CD14-positive monocyte (primary cell): Measurements from ENCODE around the gene DENND2C. TPM values are rescaled to one million over a fixed set of nuclear protein-coding genes. Genes with fewer than 3 reads are reported as not detected.

Experiments used
- DNase-seq, 3 donors: peaks; one replicate each; pipeline ENCODE4 v3.0.0-alpha.2; 2011 to 2022
- H2AFZ ChIP-seq: 2 replicates; pipeline ENCODE4 v1.6.0; 2012; ENCODE audit warnings: mild to moderate bottlenecking, low read depth, low read length, inconsistent platforms; ENCODE audit not compliant: insufficient read depth, poor library complexity, severe bottlenecking
- H3K27ac ChIP-seq, 2 donors: 1 replicate in 1 of 2; 2 replicates in 1 of 2; pipeline ENCODE4 v1.5.1; 2012 to 2013; ENCODE audit warnings: low read length in 2 of 2, control low read depth in 1 of 2, inconsistent platforms in 1 of 2, low read depth in 1 of 2, mild to moderate bottlenecking in 1 of 2
- H3K27me3 ChIP-seq, 2 donors: one replicate each; pipeline versions ENCODE4 v1.6.0 to v1.6.1; 2011 to 2013; ENCODE audit warnings: low read length in 2 of 2; ENCODE audit not compliant: control insufficient read depth in 2 of 2, insufficient read depth in 2 of 2
- H3K36me3 ChIP-seq, 2 donors: replicated peaks in 1 of 2; 1 replicate in 1 of 2; 2 replicates in 1 of 2; pipeline versions ENCODE4 v1.5.1 to v1.6.1; 2012 to 2013; ENCODE audit warnings: low read length in 2 of 2, control low read depth in 1 of 2, inconsistent platforms in 1 of 2, mild to moderate bottlenecking in 1 of 2; ENCODE audit not compliant: insufficient read depth in 2 of 2, control insufficient read depth in 1 of 2
- H3K4me1 ChIP-seq, 2 donors: 1 replicate in 1 of 2; 2 replicates in 1 of 2; pipeline versions ENCODE4 v1.5.1 to v1.6.1; 2012 to 2013; ENCODE audit warnings: low read length in 2 of 2, control low read depth in 1 of 2, inconsistent platforms in 1 of 2, mild to moderate bottlenecking in 1 of 2, moderate library complexity in 1 of 2; ENCODE audit not compliant: insufficient read depth in 2 of 2, control insufficient read depth in 1 of 2
- H3K4me2 ChIP-seq: replicated peaks from 2 replicates; pipeline ENCODE3; 2012; ENCODE audit warnings: low read length, moderate library complexity, mild to moderate bottlenecking; ENCODE audit not compliant: poor library complexity, severe bottlenecking; ENCODE audit errors: extremely low read depth
- H3K4me3 ChIP-seq, 3 experiments: fragments of 200-600 bp in 1 of 3; sonication (generic) in 1 of 3; replicated peaks in 1 of 3; 1 replicate in 2 of 3; 2 replicates in 1 of 3; pipeline ENCODE4 v1.5.1; 2011 to 2013; ENCODE audit warnings: low read length in 3 of 3, mild to moderate bottlenecking in 3 of 3, control low read depth in 2 of 3, low read depth in 2 of 3, inconsistent platforms in 1 of 3, moderate library complexity in 1 of 3
- H3K79me2 ChIP-seq: 2 replicates; pipeline ENCODE4 v1.6.0; 2012; ENCODE audit warnings: mild to moderate bottlenecking, control low read depth, inconsistent platforms, low read length, moderate library complexity; ENCODE audit not compliant: insufficient read depth
- H3K9ac ChIP-seq: 2 replicates; pipeline ENCODE4 v1.6.0; 2017; ENCODE audit warnings: low read length, mild to moderate bottlenecking; ENCODE audit not compliant: insufficient read depth, poor library complexity, severe bottlenecking
- H3K9me3 ChIP-seq, 2 donors: replicated peaks in 1 of 2; 1 replicate in 1 of 2; 2 replicates in 1 of 2; pipeline versions ENCODE4 v1.5.1 to v1.6.1; 2012 to 2013; ENCODE audit warnings: low read length in 2 of 2, control low read depth in 1 of 2; ENCODE audit not compliant: control insufficient read depth in 1 of 2, insufficient read depth in 1 of 2
- H4K20me1 ChIP-seq: 2 replicates; pipeline ENCODE4 v1.6.0; 2012; ENCODE audit warnings: mild to moderate bottlenecking, low read length, control low read depth, moderate library complexity; ENCODE audit not compliant: insufficient read depth
- H3K27ac Mint-ChIP-seq, 7 donors: one replicate each; pipeline ENCODE4 v1.8.0; 2020; ENCODE audit warnings: mild to moderate bottlenecking in 7 of 7, mixed read lengths in 7 of 7, moderate library complexity in 6 of 7, inconsistent platforms in 2 of 7
- H3K27me3 Mint-ChIP-seq, 3 donors: one replicate each; pipeline ENCODE4 v1.8.0; 2021 to 2022; ENCODE audit warnings: low read depth in 3 of 3, mild to moderate bottlenecking in 3 of 3, mixed read lengths in 3 of 3, moderate library complexity in 3 of 3, inconsistent platforms in 1 of 3
- H3K36me3 Mint-ChIP-seq, 2 donors: one replicate each; pipeline ENCODE4 v1.8.0; 2020; ENCODE audit warnings: mixed read lengths in 2 of 2, inconsistent platforms in 1 of 2, mild to moderate bottlenecking in 1 of 2
- H3K4me1 Mint-ChIP-seq: one replicate; pipeline ENCODE4 v1.8.0; 2020; ENCODE audit warnings: mild to moderate bottlenecking, mixed read lengths
- H3K4me3 Mint-ChIP-seq, 2 donors: one replicate each; pipeline ENCODE4 v1.8.0; 2020; ENCODE audit warnings: mild to moderate bottlenecking in 2 of 2, mixed read lengths in 2 of 2, moderate library complexity in 1 of 2
- H3K9me3 Mint-ChIP-seq, 7 donors: one replicate each; pipeline ENCODE4 v1.8.0; 2020 to 2022; ENCODE audit warnings: mixed read lengths in 7 of 7, mild to moderate bottlenecking in 6 of 7, moderate library complexity in 6 of 7, inconsistent platforms in 2 of 7
- CTCF ChIP-seq: fragments of 200-600 bp; IDR thresholded peaks from one replicate; pipeline ENCODE4 v1.8.0; 2022; ENCODE audit warnings: antibody characterized with exemption, mild to moderate bottlenecking
- WGBS: methylation state at CpG from one replicate; pipeline ENCODE4 v1.1.5; 2013; ENCODE audit warnings: missing lambda C conversion rate; ENCODE audit not compliant: insufficient coverage; 5-methylcytosine and 5-hydroxymethylcytosine counted together
- intact Hi-C, 2 donors: fragments of 100-400 bp; cut with micrococcal nuclease; formaldehyde crosslinking; loops; one replicate each; pipeline versions ENCODE4 v1.15.0 to v1.15.1; 2023
- polyA plus RNA-seq, 3 donors: library from polyadenylated mRNA; depleted of rRNA in 1 of 3; unstranded in 2 of 3; stranded (reverse) in 1 of 3; fragments of 300-500 nt in 2 of 3; fragments of >200 nt in 1 of 3; fragmentation: Illumina TruSeq in 2 of 3; gene quantifications; 1 replicate in 2 of 3; 2 replicates in 1 of 3; pipeline ENCODE4 v1.2.3, GENCODE V29; 2012 to 2021

DENND2C gene
- polyA plus RNA-seq, 3 donors, result 0.03 to 0.07 (median 0.06) TPM

- Histone ChIP-seq H3K9me3 (no peaks in the 10 kb centered on the region), H3K27me3 (no peaks in the 10 kb centered on the region), H3K27ac (no peak overlapping the region), H2AFZ (no peak overlapping the region), H3K4me3 (no peak overlapping the region), H3K79me2 (no peaks in the 10 kb centered on the region), H3K4me1 (no peaks in the 10 kb centered on the region), H4K20me1 (no peaks in the 10 kb centered on the region), H3K36me3 (no peaks in the 10 kb centered on the region), H3K4me2 (no peak overlapping the region), H3K9ac (no peak overlapping the region)
- Mint-ChIP-seq H3K9me3 (no peaks in the 10 kb centered on the region), H3K27me3 (peaks cover 5 to 20% (median 12%) of the 10 kb centered on the region in 3 donors), H3K27ac (no peak overlapping the region), H3K36me3 (no peaks in the 10 kb centered on the region), H3K4me3 (no peak overlapping the region), H3K4me1 (no peaks in the 10 kb centered on the region)
- no peak for DNase-seq
- no peak for TF ChIP-seq CTCF
- intact Hi-C loops, result no loop called here
- WGBS, result no CpG with 5 or more reads among the region's 3 CpGs
Observed at GRCh38 chr1:114692947-114693346, 23.1 kb upstream of the DENND2C start.

DNA sequence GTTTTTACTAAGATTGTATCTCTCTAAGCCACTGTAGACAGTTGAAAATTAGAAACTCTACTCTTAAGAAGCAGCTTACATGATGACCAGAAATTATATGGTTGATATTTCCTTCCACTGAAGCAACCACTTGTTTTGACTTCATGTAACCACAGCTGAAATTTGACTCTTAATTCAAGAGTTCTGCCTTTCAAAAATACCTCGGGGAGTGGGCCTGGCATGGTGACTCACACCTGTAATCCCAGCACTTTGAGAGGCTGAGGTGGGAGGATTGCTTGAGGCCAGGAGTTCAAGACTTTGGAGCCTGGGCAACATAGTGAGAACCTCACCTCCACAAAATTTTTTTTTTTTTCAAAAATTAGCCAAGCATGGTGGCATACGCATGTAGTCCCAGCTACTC is 21.2 kb upstream of the DENND2C start:
- Histone ChIP-seq H4K20me1 (no peaks in the 10 kb centered on the region), H3K4me2 (no peak overlapping the region), H3K27ac (no peak overlapping the region), H3K9me3 (no peaks in the 10 kb centered on the region), H3K4me3 (no peak overlapping the region), H3K36me3 (no peaks in the 10 kb centered on the region), H3K4me1 (no peaks in the 10 kb centered on the region), H3K27me3 (peaks cover 0 to 4% of the 10 kb centered on the region in 2 donors), H3K9ac (no peak overlapping the region), H2AFZ (no peak overlapping the region), H3K79me2 (no peaks in the 10 kb centered on the region)
- Mint-ChIP-seq H3K9me3 (no peaks in the 10 kb centered on the region), H3K27ac (no peak overlapping the region), H3K4me3 (no peak overlapping the region), H3K36me3 (no peaks in the 10 kb centered on the region), H3K4me1 (no peaks in the 10 kb centered on the region), H3K27me3 (peaks cover 3 to 25% (median 8%) of the 10 kb centered on the region in 3 donors)
- no peak for TF ChIP-seq CTCF
- DNase-seq, result no peak
- WGBS, result no CpG with 5 or more reads among the region's 2 CpGs
- intact Hi-C loops, result no loop called here
